Activated effector memory CD4-positive, alpha-beta T cell treated with anti-CD3 and anti-CD28 coated beads, Interleukin-2, amount 50 U/mL, for 16 hours (primary cell): ENCODE data around the gene KCNMA1.

ENCODE experiments used
- DNase-seq: peaks from one replicate; pipeline ENCODE4 v3.0.0-alpha.2; 2020

The KCNMA1 gene

GRCh38 chr10:76991621-76992020 is 646.0 kb downstream of the KCNMA1 start:
- DNase-seq: no peak

GRCh38 chr10:76990561-76990960 is 647.0 kb downstream of the KCNMA1 start:
- DNase-seq: no peak

- peak; percentile 83 for DNase-seq
Observed at GRCh38 chr10:76984559-76985443, 652.8 kb downstream of the KCNMA1 start.

GRCh38 chr10:76983624-76984023 is 654.0 kb downstream of the KCNMA1 start:
- no peak for DNase-seq

- no peak for DNase-seq
Observed at GRCh38 chr10:76982671-76983070, 654.9 kb downstream of the KCNMA1 start.

- DNase-seq: no peak
Observed at GRCh38 chr10:76981251-76981650, 656.4 kb downstream of the KCNMA1 start.

- DNase-seq: no peak
Observed at GRCh38 chr10:76977901-76978300, 659.7 kb downstream of the KCNMA1 start.

- no peak for DNase-seq
Observed at GRCh38 chr10:76977046-76977445, 660.6 kb downstream of the KCNMA1 start.

- no peak for DNase-seq
Observed at GRCh38 chr10:76976142-76976541, 661.5 kb downstream of the KCNMA1 start.

- DNase-seq: no peak
Observed at GRCh38 chr10:76975126-76975525, 662.5 kb downstream of the KCNMA1 start.

- DNase-seq: no peak
Observed at GRCh38 chr10:76974017-76974691, 663.5 kb downstream of the KCNMA1 start.

GRCh38 chr10:76973091-76974016 is 664.3 kb downstream of the KCNMA1 start:
- no peak for DNase-seq

GRCh38 chr10:76972541-76972940 is 665.1 kb downstream of the KCNMA1 start:
- DNase-seq: no peak

- DNase-seq: no peak
Observed at GRCh38 chr10:76971547-76972170, 665.9 kb downstream of the KCNMA1 start.

GRCh38 chr10:76970711-76971519 is 666.7 kb downstream of the KCNMA1 start:
- no peak for DNase-seq

GRCh38 chr10:76969366-76969948 is 668.2 kb downstream of the KCNMA1 start:
- DNase-seq: no peak

GRCh38 chr10:76968483-76968882 is 669.1 kb downstream of the KCNMA1 start:
- DNase-seq: no peak

- DNase-seq: no peak
Observed at GRCh38 chr10:76962851-76963250, 674.8 kb downstream of the KCNMA1 start.

- DNase-seq: no peak
Observed at GRCh38 chr10:76961841-76962240, 675.8 kb downstream of the KCNMA1 start.

- DNase-seq: no peak
Observed at GRCh38 chr10:76959111-76959510, 678.5 kb downstream of the KCNMA1 start.

GRCh38 chr10:76954838-76955237 is 682.8 kb downstream of the KCNMA1 start:
- DNase-seq: no peak
